ENCODE data around the gene SLIT3. TPM values are rescaled to one million over a fixed set of nuclear protein-coding genes. Genes with fewer than 3 reads are reported as not detected.

SLIT3 gene
- total RNA-seq, 1 donor from 2014 or later: 3.2 TPM

GRCh38 chr5:168796000-168796399, 504.9 kb downstream of the SLIT3 start:
- no peaks in the 10 kb centered on the region for H3K36me3 Mint-ChIP-seq (ENCODE audit: low read depth, unreplicated experiment)
- H3K4me3 Mint-ChIP-seq (ENCODE audit: unreplicated experiment): no peak overlapping the region
- H3K4me1 Mint-ChIP-seq (ENCODE audit: unreplicated experiment): peaks cover 51% of the 10 kb centered on the region
- H3K27me3 Mint-ChIP-seq (ENCODE audit: unreplicated experiment): peaks cover 2% of the 10 kb centered on the region
- no peaks in the 10 kb centered on the region for H3K9me3 Mint-ChIP-seq (ENCODE audit: unreplicated experiment)
- TF ChIP-seq, protein P1, sequence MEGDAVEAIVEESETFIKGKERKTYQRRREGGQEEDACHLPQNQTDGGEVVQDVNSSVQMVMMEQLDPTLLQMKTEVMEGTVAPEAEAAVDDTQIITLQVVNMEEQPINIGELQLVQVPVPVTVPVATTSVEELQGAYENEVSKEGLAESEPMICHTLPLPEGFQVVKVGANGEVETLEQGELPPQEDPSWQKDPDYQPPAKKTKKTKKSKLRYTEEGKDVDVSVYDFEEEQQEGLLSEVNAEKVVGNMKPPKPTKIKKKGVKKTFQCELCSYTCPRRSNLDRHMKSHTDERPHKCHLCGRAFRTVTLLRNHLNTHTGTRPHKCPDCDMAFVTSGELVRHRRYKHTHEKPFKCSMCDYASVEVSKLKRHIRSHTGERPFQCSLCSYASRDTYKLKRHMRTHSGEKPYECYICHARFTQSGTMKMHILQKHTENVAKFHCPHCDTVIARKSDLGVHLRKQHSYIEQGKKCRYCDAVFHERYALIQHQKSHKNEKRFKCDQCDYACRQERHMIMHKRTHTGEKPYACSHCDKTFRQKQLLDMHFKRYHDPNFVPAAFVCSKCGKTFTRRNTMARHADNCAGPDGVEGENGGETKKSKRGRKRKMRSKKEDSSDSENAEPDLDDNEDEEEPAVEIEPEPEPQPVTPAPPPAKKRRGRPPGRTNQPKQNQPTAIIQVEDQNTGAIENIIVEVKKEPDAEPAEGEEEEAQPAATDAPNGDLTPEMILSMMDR (IDR thresholded peaks at IDR 0.05; ENCODE audit: unreplicated experiment): no peak
- no peak for DNase-seq (ENCODE audit: low spot score)
- no peak overlapping the region for H3K27ac Mint-ChIP-seq (ENCODE audit: unreplicated experiment)

- DNase-seq (ENCODE audit: low spot score): no peak
- Mint-ChIP-seq H3K27ac (ENCODE audit: unreplicated experiment) (no peak overlapping the region), H3K4me1 (ENCODE audit: unreplicated experiment) (peaks cover 53% of the 10 kb centered on the region), H3K36me3 (ENCODE audit: low read depth, unreplicated experiment) (no peaks in the 10 kb centered on the region), H3K27me3 (ENCODE audit: unreplicated experiment) (no peaks in the 10 kb centered on the region), H3K4me3 (ENCODE audit: unreplicated experiment) (no peak overlapping the region), H3K9me3 (ENCODE audit: unreplicated experiment) (no peaks in the 10 kb centered on the region)
- TF ChIP-seq, protein P1 (IDR thresholded peaks at IDR 0.05; ENCODE audit: unreplicated experiment): no peak
Measured at GRCh38 chr5:168793841-168794837, 506.8 kb downstream of the SLIT3 start.

DNA sequence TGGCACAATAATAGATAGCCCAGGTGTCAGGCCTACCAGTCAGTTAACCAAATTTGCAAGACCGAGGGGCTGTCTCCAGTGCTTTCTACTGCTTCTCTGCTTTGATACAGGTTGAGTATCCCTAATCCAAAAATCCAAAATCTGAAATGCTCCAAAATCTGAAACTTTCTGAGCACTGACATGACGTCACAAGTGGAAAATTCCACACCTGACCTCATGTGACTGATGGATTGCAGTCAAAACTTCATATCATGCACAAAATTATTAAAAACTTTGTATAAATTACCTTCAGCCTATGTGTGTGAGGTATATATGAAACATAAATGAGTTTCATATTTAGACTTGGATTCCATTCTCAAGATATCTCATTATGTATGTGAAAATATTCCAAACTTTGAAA, 508.3 kb downstream of the SLIT3 start:
- H3K36me3 Mint-ChIP-seq (ENCODE audit: low read depth, unreplicated experiment): no peaks in the 10 kb centered on the region
- no peak for DNase-seq (ENCODE audit: low spot score)
- TF ChIP-seq, protein P1 (IDR thresholded peaks at IDR 0.05; ENCODE audit: unreplicated experiment): no peak
- H3K27me3 Mint-ChIP-seq (ENCODE audit: unreplicated experiment): no peaks in the 10 kb centered on the region
- peaks cover 57% of the 10 kb centered on the region for H3K4me1 Mint-ChIP-seq (ENCODE audit: unreplicated experiment)
- no peaks in the 10 kb centered on the region for H3K9me3 Mint-ChIP-seq (ENCODE audit: unreplicated experiment)
- H3K4me3 Mint-ChIP-seq (ENCODE audit: unreplicated experiment): no peak overlapping the region
- no peak overlapping the region for H3K27ac Mint-ChIP-seq (ENCODE audit: unreplicated experiment)

GRCh38 chr5:168790671-168791250, 510.2 kb downstream of the SLIT3 start:
- H3K36me3 Mint-ChIP-seq (ENCODE audit: low read depth, unreplicated experiment): no peaks in the 10 kb centered on the region
- no peak for DNase-seq (ENCODE audit: low spot score)
- H3K4me1 Mint-ChIP-seq (ENCODE audit: unreplicated experiment): peaks cover 49% of the 10 kb centered on the region
- H3K9me3 Mint-ChIP-seq (ENCODE audit: unreplicated experiment): no peaks in the 10 kb centered on the region
- no peak overlapping the region for H3K27ac Mint-ChIP-seq (ENCODE audit: unreplicated experiment)
- H3K27me3 Mint-ChIP-seq (ENCODE audit: unreplicated experiment): no peaks in the 10 kb centered on the region
- H3K4me3 Mint-ChIP-seq (ENCODE audit: unreplicated experiment): no peak overlapping the region
- TF ChIP-seq, protein P1 (IDR thresholded peaks at IDR 0.05; ENCODE audit: unreplicated experiment): no peak
